Middle frontal gyrus (tissue), 1 donor: Measurements from ENCODE around the gene DNAJB11.
"Not testable (repeated sequence)": the region's sequence is repeated elsewhere in the genome, so short reads cannot be mapped to it uniquely, and the experiment has no call there.

Experiments
- DNase-seq: peaks from one replicate; pipeline ENCODE4 v3.0.0-alpha.2; 2015; ENCODE audit warnings: low spot score; ENCODE audit errors: extremely low spot score

Gene DNAJB11

DNA sequence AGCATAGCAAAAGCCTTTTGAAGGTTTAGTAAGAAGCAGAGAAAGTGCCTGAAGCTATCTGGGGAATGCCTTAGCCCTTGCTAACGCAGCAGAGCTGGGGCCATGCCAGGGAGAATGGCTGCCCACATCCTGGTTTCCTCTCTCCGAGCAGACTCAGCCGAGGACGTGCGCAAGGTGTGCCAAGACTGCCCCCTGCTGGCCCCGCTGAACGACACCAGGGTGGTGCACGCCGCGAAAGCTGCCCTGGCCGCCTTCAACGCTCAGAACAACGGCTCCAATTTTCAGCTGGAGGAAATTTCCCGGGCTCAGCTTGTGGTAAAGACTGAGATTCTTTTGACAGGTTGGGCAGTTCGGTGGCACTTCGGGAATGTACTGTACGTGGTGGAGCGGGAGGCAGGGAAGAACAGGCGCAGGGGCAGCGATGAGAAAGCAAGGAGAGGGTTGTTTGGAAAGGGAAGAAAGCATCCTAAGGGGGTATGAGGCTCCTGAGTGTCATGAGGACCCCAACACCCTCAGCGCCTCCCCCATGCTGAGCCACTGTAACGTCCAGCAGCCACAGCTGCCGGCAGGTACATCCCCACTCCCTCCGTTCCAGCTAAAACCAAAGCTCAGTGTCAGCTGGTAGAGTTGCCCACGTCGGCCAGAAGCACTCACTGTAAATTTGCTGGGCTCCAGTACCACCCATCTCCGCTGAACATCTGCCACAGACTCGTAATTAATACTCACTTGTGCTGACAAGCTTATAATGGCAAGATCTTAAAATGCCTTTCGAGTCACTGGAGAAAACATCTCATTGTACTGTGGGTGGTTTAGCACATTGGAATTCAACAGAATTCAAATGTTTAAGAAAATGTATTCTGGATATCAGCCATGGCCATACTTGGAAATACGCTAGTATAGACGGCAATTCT lies 46.8 kb downstream of the DNAJB11 start:
- peak; percentile 78 for DNase-seq

DNA sequence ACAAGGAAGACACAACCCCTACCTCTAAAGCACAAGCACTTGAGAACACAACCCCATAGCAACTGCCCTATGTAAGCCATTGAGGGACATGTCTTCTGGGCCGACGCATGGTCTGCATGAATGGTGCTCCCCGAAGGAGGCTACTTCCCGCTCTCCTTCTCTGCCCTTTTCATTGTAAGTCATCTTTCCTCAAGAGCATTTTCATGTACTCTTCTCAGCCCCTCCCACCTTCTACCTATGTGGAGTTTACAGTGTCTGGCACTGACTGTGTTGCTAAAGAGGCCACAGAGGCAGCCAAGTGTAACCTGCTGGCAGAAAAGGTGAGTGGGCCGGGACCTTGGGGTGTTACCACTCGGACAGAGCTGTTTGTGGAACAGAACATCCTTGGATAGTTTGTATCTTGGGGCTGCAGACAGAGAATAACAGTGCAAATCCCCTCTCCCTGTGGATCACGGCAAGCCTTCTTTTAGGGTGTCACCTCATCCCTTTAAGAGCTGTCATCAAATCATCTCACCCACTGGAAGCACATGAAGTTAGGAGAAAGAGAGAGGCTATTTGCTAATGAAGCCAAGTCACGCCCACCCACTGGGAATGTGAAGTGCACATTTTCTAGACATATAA lies 47.9 kb downstream of the DNAJB11 start:
- no peak for DNase-seq

DNA sequence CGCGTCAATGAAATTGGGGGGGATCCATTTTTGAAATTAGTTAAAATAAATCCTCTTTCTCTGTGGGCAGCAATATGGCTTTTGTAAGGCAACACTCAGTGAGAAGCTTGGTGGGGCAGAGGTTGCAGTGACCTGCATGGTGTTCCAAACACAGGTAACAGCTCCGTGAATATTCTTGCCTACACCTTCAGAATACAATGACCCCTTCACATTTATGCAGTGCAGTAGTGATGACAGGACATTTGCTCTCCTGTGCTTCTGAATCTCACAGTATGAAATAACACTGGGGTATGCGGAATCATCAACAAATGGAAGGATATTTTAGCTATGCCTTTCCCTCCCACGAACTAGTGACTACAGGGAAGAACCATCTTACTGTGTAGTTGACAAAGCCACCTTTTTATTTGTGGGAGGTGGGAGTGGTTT lies 49.3 kb downstream of the DNAJB11 start:
- DNase-seq, result no peak

DNA sequence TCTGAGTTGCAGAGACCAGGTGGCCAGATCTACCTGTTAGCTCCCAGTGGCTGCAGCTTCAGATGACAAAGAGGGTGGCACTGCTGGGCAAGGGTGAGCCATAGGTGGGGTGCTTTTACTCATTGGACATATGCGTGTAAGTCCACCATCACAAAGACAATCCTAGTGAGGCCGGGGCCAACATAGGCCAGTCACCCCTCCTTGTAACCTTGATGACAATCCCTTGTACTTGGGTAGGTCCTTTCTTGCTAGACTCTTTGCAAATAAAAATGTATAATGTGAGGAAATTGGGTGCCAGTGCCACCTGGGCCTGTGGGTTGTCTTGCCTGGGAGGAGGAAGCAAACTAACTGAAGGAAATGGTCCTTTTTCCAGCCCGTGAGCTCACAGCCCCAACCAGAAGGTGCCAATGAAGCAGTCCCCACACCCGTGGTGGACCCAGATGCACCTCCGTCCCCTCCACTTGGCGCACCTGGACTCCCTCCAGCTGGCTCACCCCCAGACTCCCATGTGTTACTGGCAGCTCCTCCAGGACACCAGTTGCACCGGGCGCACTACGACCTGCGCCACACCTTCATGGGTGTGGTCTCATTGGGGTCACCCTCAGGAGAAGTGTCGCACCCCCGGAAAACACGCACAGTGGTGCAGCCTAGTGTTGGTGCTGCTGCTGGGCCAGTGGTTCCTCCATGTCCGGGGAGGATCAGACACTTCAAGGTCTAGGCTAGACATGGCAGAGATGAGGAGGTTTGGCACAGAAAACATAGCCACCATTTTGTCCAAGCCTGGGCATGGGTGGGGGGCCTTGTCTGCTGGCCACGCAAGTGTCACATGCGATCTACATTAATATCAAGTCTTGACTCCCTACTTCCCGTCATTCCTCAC lies 49.9 kb downstream of the DNAJB11 start:
- no peak for DNase-seq

DNA sequence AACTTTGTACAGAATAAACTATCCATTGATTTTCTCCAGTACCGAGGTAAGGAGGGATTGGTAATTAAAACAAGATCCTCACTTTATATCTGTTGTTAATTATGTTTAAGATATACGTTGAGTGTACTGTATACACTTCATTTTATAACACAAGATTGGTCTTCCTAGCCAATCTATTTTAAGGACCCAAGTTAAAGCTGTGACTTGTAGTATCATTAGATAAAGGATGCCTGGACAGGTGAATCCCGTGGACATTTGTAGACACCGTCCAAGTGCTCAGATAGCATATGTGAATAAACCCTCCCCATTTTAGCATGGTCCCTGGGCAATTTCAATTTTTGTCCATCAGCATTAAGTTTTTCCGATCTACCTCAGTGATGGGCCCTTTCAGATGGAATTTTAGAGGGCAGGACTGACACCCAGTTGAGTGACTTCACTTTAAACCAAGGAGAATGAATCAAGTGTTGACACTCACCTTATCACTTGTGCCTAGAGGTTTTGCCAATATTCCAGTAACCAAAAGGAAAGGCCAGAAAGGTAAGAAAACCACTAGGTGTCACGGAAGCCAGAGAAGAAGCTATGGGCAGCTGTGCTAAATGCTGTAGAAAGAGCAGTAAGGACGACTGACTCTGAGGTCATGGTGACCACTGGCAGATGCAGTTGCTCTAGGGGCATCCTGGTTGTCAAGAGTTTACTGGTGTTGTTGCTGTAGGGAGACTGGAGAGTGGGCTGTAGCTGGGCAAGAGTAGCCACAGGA lies 51.6 kb downstream of the DNAJB11 start:
- no peak for DNase-seq

DNA sequence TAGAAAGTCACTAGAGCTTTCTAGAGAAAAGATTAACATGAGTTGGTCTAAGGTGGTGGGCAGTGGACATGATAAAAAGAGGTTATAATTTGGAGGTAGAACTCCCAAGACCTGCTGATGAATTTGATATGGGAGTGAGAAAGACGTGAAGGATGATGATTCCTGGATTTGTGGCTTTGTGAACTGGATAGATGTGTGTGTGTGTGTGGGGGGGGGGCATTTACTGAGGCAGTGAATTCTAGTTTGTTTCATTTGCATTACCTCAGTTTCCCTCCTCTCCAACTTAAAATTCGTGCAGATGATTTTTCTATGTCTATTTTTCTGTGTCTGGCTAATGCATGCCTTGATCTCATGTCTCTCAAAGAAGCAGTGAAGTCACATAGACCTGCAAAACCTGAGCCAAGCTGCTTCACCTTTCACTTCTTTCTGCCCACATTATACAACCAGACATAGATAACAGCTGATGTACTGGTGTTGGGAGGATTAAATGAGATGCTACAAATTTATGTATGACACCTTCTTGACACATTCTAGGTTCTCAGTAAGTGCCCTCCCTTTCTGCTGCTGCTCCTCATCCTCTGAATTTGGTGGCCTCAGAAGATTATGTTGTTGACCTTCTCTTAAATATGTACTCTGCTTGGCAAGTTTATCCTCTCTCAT lies 52.3 kb downstream of the DNAJB11 start:
- no peak for DNase-seq

DNA sequence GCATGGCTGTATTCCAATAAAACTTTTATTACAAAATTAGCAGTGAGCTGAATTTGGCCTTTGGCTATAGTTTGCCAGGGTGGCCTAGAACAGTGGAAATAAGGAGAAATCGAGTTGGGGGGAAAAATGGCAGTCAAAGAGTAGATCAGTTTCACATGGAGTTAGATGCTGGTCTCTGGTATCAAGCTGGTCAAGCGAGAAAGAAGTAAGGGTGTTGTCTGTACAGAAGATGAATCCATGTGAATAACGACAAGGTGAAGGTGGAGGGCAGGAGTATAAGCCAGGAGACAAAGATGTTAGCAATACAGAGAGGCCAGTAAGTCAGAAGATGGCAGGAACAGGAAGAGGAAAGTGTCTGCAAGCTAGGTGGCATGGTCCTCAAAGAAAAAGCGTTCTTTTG lies 54.1 kb downstream of the DNAJB11 start:
- no peak for DNase-seq

DNA sequence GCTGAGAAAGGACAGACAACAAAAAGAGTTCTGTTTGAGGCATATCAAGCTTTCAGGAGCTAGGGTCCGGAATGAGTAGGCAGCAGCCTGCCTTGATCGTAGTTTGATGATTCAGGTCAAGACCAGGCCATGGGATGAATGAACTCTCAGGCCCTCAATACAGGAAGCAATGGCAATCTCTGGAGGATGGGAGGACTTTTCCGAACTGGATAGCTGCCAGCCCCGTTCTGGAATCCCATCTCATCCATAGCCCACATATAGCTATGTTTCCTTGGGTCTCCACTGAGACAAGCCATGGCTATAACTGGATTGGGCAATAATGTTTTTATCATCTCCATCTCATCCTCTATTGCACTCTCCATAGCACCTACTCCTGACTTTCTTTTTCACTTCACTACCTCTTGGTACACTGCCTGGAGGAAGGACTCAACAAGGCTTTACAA lies 55.1 kb downstream of the DNAJB11 start:
- no peak for DNase-seq

DNA sequence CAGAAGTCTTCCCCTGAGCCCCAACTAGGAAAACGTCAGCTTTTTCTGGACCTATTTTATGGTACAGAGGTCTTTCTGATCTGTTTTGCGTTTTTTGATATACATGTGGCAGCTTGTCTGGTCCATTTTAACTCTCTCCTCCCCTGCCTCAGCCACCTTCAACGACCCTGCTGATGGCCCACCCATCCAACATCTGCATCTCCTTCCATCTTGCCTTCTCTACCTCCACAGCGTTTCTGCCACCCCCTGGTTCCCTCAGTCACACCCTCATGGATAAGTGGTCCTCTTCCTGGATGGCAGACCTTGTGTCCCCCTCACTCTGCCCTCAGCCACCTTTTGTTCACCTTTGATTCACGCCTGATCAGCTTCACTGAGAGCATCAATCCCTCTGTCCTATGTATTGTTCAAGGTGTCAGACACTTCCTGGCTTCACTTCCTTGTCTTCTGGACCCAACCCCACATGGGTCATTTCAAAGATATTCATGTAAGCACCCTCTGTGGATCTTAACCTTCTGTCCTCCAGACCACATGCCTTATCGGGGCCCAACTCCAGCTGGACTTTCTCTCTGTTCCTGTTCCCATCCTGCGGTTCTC lies 55.8 kb downstream of the DNAJB11 start:
- DNase-seq, result no peak

DNA sequence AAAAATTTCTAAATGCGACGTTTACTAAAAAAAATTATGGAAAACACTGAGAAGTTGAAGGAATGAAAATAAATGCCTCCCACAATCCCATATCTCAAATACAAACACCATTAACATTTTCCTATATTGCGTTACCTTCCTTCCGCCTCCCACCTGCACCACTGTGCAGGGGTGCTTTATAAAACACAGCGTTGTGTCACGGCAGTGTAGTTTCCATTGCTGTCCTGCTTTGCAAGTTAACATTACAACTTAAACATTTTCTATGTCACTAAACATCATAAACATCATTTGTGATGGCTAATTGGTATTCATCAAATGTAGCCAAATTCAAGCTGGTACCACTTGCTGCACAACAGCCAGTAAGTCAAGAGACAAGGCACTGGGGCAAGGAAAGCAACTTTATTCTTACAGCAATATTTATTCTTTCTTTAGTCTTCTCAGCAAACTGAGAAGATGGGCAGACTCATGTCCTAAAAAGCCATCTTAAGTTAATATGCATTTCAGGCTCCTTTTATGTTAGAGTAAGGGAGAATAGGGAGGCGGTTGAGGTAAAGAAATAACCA lies 57.4 kb downstream of the DNAJB11 start:
- DNase-seq, result no peak

DNA sequence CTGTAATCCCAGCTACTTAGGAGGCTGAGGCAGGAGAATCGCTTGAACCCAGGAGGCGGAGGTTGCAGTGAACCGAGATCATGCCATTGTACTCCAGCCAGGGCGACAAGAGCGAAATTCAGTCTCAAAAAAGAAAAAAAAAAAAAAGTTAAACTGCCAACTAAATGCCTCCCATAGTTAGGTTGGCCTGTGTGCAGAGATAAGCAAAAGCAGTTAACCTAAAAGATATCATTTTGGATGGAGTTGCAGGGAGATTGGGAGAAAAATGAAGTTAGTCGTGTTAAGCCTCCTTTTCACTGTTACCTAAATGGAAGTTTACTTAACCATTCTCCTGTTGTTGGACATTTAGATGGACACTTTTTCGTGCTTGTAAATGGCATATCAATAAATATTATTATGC lies 58.2 kb downstream of the DNAJB11 start:
- DNase-seq, result no peak

DNA sequence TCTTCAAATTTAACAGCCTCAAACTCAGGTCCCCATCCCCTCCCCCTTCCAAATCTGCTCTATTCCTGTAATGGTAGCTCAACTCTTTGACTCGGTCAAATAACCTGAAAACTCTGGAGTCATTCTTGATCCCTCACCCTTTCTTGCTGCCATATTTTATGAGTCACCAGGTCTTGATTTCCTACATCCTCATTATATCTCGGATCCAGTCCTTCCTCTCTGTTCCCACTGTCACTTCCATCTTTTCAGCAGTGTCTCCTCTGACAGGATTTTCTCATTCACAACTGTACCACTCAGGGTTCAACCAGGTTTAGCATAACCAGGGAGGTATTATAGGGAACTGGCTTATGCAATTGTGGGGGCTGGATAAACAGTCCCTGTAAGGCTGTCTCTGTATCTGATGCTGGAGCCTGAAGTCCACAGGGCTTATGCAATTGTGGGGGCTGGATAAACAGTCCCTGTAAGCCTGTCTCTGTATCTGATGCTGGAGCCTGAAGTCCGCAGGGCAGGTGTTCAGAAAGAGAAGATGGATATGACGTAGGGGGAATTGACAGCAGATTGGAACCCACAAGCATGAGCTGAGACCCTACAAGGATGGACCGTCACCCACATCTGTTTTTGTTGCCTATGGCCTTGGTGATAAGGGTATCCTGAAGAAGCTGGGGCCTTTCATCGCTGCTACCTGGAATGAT lies 60.6 kb downstream of the DNAJB11 start:
- no peak for DNase-seq

DNA sequence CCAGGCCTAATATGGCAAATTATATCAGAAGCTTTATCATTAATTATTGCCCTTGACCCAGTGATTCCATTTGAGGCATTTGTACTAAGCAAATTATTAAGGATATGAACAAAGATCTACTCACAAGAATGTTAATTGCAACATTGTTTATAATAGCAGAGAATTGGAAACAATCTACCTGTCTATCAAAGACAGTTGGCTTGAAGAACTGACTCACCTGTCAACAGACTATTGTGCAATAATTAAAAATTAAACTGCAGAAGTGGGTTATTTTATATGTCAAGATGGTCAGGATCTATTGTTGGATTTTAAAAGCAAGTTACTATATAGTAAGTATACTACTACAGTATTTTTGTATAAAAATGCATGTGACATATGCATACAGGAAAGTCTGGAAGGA lies 63.0 kb downstream of the DNAJB11 start:
- no peak for DNase-seq

DNA sequence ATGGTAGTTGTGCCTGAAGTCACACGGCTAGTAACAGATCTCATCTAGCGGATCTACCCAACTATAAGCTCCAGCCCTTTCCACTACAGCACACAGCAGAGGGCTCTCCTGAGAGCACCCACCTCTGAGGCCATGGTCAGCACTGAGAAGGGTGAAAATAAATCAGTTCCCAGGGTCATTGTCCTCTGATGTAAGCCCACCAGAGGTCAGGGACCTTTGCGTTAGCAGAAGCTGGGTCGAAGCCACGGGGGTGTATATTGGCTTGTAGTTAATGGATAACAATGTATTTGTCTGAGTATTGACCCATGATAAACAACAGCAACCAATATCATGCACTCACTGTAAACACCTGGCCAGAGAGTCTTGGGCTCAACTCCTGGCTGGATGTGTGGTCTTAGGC lies 63.7 kb downstream of the DNAJB11 start:
- not testable (repeated sequence) for DNase-seq
